HG03575 (cell line): Measurements from ENCODE around the gene CCDC146.
"Not testable (repeated sequence)": the region's sequence is repeated elsewhere in the genome, so short reads cannot be mapped to it uniquely, and the experiment has no call there.

Experiments used
- ATAC-seq: cut with Tn5 transposase; IDR thresholded peaks from one replicate; pipeline ENCODE4 v1.9.1; 2021; ENCODE audit not compliant: unreplicated experiment, insufficient number of reproducible peaks, low FRiP score; ENCODE audit errors: extremely low read depth

CCDC146 gene

DNA sequence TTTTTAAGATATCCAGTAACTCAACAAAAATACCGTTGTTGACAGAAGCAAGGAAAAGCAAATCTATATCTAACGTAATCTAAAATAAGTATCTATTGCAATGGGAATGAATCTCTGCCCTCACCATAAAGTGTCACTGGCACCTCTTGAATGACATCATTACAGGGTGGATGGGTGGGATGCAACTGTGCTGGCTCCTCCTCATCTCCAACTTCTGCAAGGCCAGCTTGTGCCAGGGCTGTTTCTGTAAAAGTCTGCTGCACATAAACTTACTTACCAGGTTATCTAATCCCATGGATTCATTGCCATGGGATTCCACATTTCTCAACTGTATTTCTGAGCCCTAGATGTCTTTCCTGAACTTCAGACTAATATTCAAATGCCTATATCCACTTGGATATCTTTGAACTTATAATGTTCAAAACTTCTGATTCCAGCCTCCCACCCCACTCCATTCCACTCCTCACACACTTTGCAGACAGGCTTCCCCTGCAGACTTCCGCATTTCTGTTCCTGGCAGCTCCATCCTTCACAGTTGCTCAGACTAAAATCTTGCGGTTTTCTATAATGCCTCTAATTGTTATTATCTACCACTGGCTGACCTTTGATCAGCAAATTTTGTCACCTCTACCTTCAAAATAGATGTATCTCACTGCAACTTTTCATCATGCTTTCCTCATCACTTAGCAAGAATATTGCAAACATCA is 66.5 kb downstream of the CCDC146 start:
- ATAC-seq = no peak

DNA sequence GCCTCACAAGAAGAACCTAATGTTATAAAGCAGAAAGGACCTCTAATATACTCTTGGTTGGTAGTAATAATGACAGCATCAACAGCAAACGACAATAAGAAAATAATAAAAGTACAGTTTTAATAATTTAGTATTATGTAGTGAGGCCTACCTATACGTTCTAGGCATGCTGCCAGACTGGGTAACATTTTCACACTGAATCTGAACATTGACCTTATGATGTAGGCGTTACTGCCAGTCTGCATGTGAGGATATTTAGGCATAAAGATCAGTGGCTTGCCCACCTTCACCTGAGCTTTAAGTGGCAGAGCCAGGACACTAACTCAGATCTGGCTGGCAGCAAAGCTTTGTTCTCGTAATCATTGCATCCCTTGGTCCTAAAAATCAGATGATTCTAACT is 74.7 kb downstream of the CCDC146 start:
- no peak for ATAC-seq

DNA sequence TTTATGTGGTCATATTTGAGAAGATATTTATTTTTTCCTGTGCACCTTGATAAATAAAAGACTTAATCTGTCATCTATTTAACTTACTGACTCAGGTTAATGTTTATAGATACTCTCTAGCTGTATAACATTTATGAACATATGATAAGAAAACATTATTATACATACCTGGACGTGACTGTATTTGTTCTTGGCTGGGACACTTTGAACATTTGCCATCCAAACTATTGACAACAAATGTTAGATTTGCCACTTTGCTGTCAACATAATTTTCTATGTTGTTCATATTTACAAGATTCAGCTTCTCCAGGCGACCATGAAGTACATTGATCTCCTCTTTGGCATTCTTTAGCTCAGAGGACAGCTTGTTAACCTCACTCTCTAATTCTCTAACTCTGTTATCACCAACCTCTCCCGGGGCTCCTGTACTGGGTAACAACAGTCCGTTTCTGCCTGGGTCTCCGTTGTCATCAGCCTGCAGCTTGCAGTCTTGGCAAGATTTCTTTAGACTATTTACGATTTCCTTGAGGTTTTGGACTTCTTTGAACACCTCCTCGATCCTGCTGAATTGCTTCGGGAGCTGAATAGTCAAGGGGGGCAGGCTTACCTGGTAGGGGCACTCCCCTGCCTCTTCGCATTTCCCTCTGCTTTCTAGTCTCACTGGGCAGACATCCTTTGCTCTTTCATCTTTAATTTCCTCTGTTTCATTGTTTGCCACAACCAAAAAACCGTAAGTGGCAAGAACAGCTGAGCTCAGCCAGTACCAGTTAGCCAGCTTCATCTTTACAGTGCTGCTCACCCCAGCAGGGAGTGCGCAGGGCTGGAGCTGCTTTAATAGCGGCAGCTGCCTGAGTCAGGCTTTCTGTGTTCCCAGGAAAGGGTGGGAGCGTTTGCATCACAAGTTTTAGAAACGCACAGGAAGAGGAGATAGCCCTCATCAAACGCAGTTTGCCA is 76.9 kb downstream of the CCDC146 start, which contains the start of gene FGL2:
FGL2 (minus strand) TSS at position 807 of the 954 bp plus-strand sequence; CDS start at position 781, 26 bp downstream.
- ATAC-seq = no peak

DNA sequence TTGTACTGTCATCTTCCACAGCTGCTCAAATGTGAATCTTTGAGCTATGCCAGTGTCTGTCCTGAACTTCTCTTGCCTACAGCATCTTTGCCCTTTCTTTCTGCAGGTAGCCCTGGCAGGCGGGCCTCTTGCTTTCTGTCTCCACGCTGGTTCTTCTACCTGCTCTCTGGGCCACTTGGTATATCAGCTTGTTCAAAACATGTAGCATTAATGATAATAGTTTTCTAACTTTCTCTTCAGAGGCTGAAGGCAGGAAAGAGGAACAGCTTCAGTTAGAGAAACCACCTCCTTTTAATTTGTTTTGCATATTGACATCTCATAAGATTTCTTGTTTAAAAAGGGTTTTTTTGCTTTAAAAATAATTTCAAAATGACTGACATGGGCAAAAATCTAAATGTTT is 78.1 kb downstream of the CCDC146 start:
- ATAC-seq = no peak

DNA sequence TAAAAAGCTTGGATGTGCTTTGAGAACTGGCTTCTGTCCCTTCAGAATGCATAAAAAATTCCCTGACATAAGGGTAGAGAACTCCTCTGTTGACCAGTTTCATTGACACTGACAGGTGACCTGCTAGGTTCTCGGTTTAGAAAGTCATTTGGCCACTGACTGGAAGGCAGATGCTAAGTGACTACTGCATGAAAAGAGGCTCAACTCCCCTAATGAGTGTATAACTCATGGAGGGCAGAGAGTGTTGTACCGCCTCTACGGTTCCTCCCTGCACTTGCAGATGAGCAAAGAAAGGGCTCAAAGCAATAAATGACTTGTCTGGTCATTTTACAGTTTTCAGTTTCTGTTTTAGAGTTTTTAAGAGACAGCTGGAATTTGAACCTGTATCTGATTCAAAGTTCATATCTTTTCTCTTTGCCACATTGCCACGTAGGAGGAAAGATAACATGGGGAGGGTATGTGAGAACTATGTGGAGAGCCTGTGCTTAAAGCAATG is 80.1 kb downstream of the CCDC146 start:
- ATAC-seq = peak; percentile 94

DNA sequence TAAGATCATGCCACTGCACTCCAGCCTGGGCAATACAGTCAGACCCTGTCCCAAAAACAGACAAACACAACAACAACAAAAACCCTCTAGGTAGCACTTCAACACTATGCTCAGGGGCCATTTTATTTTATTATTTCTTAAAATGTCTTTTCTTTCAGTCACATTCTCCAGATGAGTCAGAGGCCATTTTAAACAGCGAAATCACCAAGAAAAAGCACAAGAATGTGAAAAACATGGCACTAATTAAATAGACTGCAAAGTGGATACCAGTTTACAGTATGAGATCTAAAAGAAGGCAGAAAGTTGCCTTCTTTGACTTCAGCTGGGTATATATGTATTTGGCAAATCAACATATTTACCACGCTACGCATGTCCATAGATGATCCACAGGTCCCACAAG is 83.3 kb downstream of the CCDC146 start:
- ATAC-seq = no peak

DNA sequence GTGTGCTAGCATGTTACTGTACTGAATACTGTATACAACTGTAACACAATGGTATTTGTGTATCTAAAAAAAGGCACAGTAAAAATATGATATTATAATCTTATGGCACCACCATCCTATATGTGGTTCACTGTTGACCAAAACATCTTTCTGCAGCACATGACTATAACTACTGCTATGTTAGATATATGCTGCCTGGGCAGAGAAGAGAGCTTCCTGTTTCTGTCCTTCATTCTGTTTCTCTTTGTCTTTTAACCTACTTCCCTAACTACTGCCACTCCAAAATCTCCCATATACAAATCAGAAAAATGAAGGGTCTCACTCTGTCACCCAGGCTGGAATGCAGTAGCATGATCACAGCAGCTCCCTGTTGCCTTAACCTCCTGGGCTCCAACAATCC is 86.0 kb downstream of the CCDC146 start:
- ATAC-seq = no peak

DNA sequence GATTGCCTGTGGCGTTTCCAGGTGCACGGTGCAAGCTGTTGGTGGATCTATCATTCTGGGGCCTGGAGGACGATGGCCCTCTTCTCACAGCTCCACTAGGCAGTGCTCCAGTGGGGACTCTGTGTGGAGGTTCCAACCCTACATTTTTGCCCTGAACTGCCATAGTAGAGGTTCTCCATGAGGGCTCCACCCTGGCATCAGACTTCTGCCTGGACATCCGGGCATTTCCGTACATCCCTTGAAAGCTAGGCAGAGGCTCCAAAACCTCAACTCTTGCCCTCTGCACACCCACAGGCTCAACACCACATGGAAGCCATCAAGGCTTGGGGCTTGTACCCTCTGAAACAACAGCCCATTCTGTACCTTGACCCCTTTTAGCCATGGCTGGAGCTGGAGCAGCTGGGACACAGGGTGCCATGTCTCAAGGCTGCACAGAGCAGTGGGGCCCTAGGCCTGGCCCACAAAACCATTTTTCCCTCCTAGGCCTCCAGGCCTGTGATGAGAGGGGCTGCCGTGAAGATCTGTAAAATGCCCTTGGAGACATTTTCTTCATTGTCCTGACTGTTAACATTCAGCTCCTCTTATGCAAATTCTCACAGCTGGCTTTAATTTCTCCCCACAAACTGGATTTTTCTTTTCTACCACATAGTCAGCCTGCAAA is 87.2 kb downstream of the CCDC146 start:
- ATAC-seq = no peak

DNA sequence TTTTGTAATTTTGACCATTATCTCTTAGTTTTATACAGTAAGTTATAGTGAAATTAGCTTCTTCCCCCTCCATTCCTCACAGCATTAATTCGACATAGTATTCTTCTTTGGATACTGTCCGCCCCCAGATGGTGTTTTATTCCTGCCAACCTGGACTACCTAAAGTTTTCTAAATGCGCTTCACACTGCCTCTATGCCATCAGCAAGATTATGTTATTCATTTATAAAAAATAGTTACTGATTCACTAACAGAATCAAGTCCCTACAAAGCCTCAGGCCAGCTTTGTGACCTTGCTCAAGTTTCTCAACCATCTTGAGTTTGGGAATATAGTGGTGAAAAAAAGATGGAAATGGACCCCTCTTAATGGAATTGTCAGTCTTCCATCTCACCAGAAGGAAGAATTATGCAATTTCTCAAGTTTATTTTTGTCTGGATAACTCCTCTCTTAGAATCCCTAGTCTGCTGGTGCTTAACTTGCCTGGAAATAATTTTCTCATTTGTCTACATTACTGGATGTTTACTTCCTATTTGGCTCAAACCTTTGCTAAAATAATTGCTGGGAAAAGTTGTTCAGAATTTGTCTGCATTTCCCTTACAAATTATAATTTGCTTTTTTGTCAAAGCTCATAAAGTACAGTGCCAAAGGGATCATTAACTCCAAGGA is 93.9 kb downstream of the CCDC146 start:
- ATAC-seq = no peak

DNA sequence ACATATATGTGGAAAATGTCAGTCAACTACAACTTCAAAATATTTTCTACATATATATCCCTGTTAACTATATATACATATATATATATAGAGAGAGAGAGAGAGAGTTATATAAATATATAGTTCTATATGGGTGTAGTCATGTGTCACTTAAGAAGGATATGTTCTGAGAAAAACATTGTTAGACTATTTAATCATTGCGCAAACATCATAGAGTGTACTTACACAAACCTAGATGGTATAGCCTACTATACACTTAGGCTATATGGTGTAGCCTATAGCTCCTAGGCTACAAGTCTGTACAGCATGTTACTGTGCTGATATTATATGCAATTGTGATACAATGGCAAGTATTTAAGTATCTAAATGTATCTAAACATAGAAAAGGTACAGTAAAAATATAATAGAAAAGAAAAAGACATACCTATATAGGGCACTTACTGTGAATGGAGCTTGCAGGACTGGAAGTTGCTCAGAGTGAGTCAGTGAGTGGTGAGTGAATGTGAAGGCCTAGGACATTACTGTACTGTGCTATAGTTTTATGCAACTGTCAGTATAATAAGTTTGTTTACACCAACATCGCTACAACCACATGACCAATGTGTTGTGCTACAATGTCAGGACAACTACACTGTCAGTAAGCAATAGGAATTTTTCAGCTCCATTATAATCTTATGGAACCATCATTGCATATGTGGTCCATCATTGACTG is 95.2 kb downstream of the CCDC146 start:
- ATAC-seq = no peak

DNA sequence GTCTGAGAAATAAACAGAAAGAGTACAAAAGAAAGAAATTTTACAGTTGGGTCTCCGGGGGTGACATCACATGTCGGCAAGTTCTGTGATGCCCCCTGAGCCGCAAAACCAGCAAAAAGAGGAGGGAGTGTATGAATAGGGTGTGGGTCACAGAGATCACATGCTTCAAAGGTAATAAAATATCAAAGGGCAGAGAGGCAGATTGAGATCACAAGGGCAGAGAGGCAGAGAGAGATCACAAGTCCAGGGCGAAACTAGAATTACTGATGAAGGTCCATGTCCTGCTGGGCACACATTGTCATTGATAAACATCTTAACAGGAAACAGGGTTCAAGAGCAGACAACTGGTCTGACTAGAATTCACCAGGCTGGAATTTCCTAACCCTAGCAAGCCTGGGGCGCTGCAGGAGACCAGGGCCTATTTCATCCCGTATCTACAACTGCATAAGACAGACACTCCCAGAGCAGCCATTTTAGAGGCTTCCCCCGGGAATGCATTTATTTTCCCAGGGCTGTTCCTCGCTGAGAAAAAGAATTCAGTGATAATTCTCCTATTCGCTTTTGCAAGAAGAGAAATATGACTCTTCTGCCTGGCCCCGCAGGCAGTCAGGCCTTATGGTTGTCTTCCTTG is 97.4 kb downstream of the CCDC146 start:
- not testable (repeated sequence) for ATAC-seq

DNA sequence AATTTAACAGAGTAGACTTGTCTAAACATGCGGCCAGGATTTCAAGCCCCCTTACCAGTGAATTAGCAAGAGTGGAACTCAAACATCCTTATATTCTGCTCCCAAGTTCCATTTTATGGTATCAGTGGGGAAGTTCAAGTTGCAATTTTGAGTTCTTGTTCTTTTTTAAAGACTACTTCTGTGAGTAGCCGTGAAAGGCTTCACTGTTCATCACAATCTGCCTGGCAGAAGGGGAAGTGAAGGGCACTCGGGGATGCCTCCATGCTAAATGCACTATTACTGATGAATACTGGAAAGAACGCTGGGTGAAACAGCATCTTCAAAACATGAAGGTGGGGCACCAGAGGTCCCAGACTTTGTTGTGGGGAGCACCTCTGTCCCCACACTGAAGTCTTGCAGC is 99.7 kb downstream of the CCDC146 start:
- no peak for ATAC-seq

DNA sequence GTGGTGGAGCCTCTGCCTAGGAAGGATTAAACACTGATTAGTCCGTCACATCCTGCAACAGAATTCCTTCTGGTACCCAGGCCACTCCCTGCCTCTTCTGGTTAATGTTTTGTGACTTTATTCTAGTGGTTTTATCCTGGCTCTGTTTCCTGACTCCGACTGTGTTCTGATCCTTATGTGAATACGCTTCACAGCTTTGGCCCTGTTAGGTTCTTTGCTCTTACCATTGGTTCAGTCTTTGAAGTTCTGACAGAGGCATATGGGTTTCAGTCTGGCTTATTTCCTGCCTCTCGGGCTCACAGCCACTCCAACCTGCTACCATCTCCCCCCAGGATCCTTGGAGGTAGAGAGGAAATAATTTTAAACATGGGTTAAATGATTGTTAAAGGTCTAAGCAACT is 100.4 kb downstream of the CCDC146 start:
- ATAC-seq = no peak

DNA sequence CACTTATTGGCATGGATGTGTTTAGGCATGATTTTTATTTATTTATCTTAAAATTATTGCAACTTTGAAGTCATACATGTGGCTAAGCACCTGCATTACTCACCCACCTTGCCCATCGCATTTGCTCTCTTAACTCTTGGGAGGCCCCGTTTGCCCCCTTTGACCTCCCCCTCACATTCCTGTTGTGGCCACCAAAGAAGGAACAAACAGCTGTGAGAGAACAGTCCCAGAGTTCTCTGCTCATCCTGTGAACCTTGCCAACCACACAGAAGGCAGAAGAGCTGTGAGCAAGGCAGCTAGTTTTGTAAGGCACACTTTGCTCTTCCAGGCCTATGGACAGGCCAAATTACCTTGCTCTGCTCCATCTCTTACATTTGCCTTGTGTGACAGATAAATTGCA is 100.8 kb downstream of the CCDC146 start:
- no peak for ATAC-seq

DNA sequence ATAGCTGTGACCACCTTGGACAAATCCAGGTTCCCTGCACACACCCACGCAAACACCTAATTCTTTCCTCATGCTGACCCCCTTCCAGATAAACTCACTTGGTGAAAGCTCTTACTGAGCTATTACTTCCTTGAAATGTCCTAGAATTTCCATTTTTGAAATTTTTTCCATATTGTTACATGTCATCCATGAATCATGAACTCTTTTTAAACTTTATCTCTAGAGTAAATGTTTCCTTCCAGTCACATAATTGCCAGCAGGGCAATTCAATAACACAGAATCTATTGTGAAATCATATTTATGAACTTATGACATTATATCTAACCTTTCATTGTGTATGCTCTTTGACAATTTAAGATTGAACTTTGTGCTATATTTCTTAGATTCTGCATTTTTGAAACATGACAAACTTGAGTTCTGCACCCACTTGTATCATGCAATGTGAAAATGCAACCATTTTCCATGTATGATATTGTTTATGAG is 104.0 kb downstream of the CCDC146 start:
- no peak for ATAC-seq

DNA sequence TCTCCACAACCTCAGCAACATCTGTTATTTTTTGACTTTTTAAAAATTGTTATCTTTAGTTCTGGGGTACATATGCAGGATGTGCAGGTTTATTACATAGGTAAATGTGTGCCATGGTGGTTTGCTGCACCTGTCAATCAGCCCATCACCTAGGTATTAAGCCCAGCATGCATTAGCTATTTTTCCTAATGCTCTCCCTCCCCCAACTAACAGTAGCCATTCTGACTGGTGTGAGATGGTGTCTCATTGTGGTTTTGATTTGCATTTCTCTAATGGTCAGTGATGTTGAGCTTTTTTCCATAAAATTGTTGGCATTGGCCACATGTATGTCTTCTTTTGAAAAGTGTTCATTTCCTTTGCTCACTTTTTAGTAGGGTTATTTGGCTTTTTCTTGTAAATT is 106.4 kb downstream of the CCDC146 start:
- not testable (repeated sequence) for ATAC-seq

DNA sequence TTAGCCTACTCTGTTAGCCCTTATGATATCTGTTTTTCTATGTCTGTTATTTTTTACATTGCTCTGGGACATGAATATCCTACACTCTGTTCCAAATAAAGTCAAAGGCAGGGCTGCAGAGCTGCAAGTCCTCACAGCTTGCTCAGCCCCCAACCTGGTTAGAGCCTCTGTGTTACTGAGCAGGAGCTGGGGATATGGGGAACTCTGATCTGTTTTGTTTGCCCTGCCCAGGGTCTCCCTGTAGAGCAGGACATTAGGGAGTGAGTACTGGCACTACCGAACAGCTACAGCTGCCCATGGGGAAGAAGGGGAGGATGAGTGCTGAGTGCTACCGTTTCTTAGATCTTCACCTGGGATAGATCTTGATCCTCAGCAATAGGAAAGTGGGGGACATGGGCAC is 110.1 kb downstream of the CCDC146 start:
- no peak for ATAC-seq

DNA sequence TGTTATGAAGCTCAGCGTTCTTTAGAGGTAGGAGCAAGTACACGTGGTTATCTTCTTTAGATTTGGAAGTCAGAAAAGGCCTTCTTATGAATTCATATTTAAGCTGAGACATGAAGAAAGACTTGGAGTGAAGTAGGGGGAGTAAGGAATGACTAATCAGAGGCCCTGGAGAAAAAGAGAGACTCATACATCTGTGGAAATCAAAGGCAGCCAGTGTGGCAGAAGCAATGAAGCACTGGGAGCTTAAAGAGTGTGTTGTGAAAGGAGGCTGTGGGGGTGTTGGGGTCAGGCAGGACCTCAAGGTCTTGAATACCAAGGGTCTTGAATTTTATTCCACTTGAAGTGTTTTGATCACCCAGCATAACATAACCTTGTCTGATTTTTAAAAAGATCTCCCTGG is 112.9 kb downstream of the CCDC146 start:
- ATAC-seq = no peak
